ENCODE measurements around the gene HELLS.

GRCh38 chr10:94524711-94525110, 20.9 kb upstream of the HELLS start:
- TF ChIP-seq CREB1 (CRISPR knock-in tag; IDR thresholded peaks at IDR 0.05; ENCODE audit: low read depth) (no peak), CTCF (conservative IDR thresholded peaks at IDR 0.05; ENCODE audit: low read depth in 2 of 2) (no peak), POLR2AphosphoS5 (IDR thresholded peaks at IDR 0.05; ENCODE audit: low read depth) (no peak), EZH2 (IDR thresholded peaks at IDR 0.05; ENCODE audit: low read depth, unreplicated experiment) (no peak), EZH2phosphoT487 (IDR thresholded peaks at IDR 0.05; ENCODE audit: unreplicated experiment) (no peak), ETS1 (IDR thresholded peaks at IDR 0.05) (no peak), REST (IDR thresholded peaks at IDR 0.05; ENCODE audit: unreplicated experiment) (no peak), JUNB (IDR thresholded peaks at IDR 0.05; ENCODE audit: unreplicated experiment) (no peak), STAT1 (IDR thresholded peaks at IDR 0.05; ENCODE audit: unreplicated experiment) (no peak), NANOG (IDR thresholded peaks at IDR 0.05; ENCODE audit: borderline replicate concordance) (no peak), ZNF331 (CRISPR knock-in tag; IDR thresholded peaks at IDR 0.05; ENCODE audit: low read depth) (no peak), ZNF462 (CRISPR knock-in tag; IDR thresholded peaks at IDR 0.05) (no peak)

Measured in GM23338 (cell line).